GM19351 (cell line): ENCODE results near the gene ZNF492.
"Not testable (repeated sequence)": the region's sequence is repeated elsewhere in the genome, so short reads cannot be mapped to it uniquely, and the experiment has no call there.

ENCODE experiments used
- ATAC-seq: cut with Tn5 transposase; IDR thresholded peaks from one replicate; pipeline ENCODE4 v1.9.1; 2021; ENCODE audit warnings: mild to moderate bottlenecking, moderate library complexity; ENCODE audit not compliant: unreplicated experiment

Gene ZNF492

GRCh38 chr19:22617181-22617580 lies 16.9 kb upstream of the ZNF492 start:
- not testable (repeated sequence) for ATAC-seq

- no peak for ATAC-seq
Observed at GRCh38 chr19:22617614-22618320, 16.4 kb upstream of the ZNF492 start.

GRCh38 chr19:22619371-22619770 lies 14.8 kb upstream of the ZNF492 start:
- no peak for ATAC-seq

DNA sequence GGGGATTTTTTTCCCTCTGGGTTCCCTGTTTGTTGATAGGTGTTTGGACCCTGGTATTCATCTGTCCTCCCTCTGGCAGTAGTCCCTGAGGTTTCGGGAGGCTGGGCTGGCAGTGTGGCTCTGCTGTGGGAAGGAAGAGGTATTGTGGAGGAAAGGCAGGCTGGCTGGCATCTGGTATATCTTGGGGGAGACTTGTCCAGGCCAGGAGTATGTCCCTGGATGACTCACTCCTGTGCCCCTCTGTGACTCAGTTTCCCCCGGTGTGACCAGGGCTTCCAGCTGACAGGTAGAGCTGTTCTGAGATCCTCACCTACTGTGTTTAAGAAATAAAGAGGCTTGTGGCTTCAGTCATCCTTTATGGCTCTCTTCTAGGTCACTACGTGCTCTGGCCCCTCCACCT lies 14.2 kb upstream of the ZNF492 start:
- ATAC-seq: no peak

GRCh38 chr19:22620401-22620800 lies 13.7 kb upstream of the ZNF492 start:
- ATAC-seq: no peak

DNA sequence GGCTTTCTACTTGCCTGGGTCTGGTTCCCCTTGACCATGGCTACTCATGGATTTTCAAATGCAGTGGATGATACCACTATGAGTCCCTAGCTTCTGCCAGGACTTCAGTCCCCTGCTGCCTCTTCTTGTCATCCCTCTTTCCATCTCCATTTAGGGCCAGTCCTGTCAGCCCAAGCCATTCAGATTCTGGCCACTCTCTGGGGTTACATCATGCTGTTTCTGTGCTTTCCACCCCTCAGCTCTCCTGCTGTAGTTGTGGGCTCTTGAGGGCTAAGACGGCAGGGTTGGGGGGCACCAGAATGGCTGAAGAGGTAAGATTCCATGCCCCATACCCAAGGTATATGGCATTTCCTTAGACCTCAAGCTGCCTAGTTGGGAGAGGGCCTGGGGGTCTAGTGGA lies 13.2 kb upstream of the ZNF492 start:
- no peak for ATAC-seq

DNA sequence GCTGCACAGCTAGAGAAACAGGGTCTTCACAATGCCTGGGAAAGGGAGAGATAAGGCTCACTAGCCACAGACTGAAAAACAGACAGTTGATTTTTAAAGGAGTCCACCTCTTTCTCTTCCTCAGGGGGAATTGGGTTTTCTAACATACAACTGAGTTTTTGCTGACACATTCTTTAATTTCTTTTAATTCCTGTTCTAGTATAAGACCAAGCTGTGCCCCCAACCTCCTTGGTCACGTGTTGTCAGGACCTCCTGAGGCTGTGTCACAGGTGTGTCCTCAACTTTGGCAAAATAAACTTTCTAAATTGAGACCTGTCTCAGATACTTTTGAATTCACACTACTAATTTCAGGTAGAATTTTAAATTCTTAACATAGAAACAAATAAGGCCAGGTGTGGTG lies 12.1 kb upstream of the ZNF492 start:
- no peak for ATAC-seq

DNA sequence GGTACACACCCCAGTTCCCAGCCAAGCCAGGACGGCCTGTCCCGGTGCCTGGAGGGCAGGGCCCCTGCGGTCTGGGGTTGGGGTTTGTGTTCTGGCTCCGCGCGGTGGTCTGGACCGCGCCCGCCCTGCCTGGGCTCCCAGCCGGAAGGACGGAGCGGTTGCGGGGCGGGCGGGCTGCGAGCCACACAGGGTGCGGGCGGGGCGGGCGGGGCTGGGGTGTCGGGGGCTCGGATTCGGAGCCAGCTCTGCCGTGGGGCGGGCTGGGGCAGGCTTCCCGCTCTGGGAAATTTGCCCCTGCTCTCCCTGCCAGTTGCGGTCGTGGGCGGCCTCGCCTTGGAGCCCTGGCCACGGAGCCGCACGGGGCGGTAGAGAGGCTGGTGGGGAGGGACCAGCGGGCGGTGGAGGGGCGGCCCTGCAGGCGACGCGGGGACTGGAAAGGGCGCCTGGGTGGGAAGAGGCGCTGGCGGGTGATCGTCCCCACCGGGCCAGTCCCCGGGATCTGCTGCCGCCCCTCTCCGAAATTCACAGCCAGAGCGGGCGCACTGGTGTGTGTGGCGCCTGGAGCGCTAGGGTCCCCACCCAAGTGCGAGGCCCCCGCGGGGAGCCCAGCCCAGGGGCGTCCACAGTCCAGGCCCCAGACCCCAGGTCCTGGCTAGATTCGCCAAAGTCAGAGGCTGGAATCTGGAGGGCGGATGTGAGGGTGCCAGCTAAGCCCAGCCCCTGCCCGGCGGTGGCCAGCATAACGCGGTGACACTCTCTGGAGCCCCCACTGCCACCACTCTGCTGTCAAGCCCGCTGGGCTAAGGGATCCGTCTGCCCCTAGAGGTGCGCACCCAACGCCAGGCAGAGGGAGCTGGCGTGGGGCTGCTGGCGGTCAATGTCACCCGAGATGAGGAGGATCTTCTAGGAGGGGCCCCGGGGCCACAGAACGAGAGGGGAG lies 11.0 kb upstream of the ZNF492 start:
- no peak for ATAC-seq

DNA sequence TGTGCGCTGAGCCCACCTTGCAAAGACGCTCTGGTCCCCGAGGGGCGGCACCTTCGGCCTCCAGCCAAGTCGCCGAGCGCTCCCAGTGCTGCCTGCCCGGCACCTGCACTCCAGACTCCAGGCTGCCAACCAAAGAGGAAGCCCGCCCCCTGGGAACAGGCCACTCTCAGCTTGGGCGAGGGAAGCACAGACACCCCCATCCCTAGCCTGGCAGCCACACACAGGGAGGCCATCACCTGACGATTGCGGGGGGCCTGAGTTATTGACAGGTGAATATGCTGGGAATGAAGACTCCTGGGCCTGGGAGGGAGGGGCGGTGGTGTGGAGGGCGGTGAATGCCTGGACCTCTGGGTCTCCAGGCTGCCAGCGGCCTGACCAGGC lies 10.3 kb upstream of the ZNF492 start:
- ATAC-seq: no peak

GRCh38 chr19:22625266-22626035 lies 8.7 kb upstream of the ZNF492 start:
- no peak for ATAC-seq

DNA sequence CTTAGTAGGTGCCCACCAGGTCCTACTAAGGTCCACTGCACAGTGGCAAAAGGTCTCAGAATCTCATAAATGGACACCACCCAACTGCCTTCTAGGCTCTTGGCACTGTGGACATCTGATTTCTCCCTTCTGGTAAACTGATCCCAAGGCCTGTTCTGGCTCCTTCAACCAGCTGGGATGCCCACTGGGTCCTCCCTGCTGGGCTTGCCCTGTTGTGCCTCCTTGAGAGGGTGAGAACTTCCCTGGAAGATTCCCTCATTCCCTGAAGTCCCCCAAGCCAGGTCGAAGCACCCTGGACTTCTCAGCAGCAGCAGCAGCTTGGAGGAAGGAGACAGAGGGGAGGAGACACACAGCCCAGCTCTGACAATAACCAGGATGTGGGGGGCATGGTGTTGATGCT lies 6.6 kb upstream of the ZNF492 start:
- no peak for ATAC-seq

DNA sequence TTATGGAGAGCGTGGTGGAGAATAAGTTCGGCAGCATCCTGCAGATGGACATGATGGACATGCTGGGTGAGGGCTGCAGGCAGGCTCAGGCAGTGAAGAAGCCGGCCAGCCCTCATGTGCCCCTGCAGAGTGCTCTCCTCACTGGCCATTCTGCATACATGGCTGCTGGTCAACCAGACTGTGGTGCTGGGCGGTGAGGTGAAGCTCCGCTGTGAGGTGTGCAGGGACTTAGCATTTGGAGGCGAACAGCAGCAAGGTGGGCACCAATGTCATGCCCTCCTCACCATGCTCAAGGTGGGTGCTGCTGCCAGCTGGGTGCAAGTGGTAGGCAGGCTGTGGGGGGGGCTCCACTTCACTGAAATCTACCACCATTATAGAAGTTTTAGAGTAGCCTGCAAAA lies 5.7 kb upstream of the ZNF492 start:
- no peak for ATAC-seq

DNA sequence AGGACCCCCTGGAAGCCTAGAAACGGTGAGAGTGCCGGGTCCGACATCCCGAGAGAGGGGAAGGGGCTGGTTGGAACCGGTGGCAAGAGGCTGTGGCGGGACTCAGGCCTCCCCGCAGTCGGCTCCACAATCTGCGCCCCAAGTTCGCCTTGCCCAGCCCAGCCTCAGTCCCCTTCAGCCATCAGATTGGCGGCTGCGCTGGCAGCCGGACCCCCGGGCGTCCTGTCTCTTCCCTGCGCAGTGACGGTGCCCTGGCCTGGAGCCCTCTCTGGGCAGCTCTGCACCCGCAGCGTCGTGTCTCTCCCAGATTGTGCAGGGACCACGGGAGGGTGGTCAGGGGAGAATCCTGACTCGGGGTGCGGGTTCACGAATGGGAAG lies 315 bp downstream of the ZNF492 start:
- ATAC-seq: no peak

DNA sequence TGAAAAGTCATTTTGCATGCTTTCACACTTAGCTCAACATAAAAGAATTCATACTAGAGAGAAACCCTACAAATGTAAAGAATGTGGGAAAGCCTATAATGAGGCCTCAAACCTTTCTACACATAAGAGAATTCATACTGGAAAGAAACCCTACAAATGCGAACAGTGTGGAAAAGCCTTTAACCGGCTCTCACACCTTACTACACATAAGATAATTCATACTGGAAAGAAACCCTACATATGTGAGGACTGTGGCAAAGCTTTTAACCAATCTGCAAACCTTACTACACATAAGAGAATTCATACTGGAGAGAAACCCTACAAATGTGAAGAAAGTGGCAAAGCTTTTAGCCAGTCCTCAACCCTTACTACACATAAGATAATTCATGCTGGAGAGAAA lies 51.4 kb downstream of the ZNF492 start:
- not testable (repeated sequence) for ATAC-seq

DNA sequence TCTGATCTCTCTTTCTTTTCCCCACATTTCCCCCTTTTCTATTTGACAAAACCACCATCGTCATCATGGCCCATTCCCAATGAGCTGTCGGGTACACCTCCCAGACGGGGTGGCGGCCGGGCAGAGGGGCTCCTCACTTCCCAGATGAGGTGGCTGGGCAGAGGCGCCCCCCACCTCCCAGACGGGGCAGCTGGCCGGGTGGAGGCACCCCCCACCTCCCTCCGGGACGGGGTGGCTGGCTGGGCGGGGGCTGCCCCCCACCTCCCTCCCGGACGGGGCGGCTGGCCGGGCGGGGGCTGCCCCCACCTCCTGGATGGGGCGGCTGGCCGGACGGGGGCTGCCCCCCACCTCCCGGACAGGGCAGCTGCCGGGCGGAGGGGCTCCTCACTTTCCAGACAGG lies 68.5 kb downstream of the ZNF492 start:
- not testable (repeated sequence) for ATAC-seq

DNA sequence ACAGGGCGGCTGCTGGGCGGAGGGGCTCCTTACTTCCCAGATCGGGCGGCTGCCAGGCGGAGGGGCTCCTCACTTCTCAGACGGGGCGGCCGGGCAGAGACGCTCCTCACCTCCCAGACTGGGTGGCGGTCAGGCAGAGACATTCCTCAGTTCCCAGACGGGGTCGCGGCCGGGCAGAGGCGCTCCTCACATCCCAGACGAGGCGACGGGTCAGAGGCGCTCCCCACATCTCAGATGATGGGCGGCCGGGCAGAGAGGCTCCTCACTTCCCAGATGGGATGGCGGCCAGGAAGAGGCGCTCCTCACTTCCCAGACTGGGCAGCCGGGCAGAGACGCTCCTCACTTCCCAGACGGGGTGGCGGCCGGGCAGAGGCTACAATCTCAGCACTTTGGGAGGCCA lies 69.0 kb downstream of the ZNF492 start:
- ATAC-seq: not testable (repeated sequence)

GRCh38 chr19:22708983-22709382 lies 74.9 kb downstream of the ZNF492 start:
- ATAC-seq: no peak
